Effector memory CD4-positive, alpha-beta T cell (primary cell): ENCODE results near the gene CD247.
A peak's percentile ranks its signal among the peaks of the same experiment; 100 is the strongest.

Experiments
- DNase-seq, 3 donors: peaks; one replicate each; pipeline ENCODE4 v3.0.0-alpha.2; 2020
- H3K27ac ChIP-seq: 2 replicates; pipeline ENCODE4 v1.7.0; 2013; ENCODE audit warnings: mild to moderate bottlenecking, low read length, moderate library complexity; ENCODE audit not compliant: insufficient read depth, poor library complexity, severe bottlenecking
- H3K27me3 ChIP-seq: replicated peaks from 2 replicates; pipeline ENCODE4 v1.7.0; 2013; ENCODE audit warnings: mild to moderate bottlenecking, low read length; ENCODE audit not compliant: insufficient read depth, control insufficient read depth, poor library complexity, severe bottlenecking
- H3K36me3 ChIP-seq: 2 replicates; pipeline ENCODE4 v1.7.0; 2013; ENCODE audit warnings: mild to moderate bottlenecking, low read length, moderate library complexity; ENCODE audit not compliant: control insufficient read depth, insufficient read depth
- H3K4me1 ChIP-seq: 2 replicates; pipeline ENCODE4 v1.7.0; 2013; ENCODE audit warnings: low read length, mild to moderate bottlenecking; ENCODE audit not compliant: control insufficient read depth, insufficient read depth, poor library complexity, severe bottlenecking
- H3K4me3 ChIP-seq: 2 replicates; pipeline ENCODE4 v1.7.0; 2013; ENCODE audit warnings: low read length, low read depth, mild to moderate bottlenecking; ENCODE audit not compliant: insufficient read depth, poor library complexity, severe bottlenecking
- H3K9me3 ChIP-seq: 2 replicates; pipeline ENCODE4 v1.7.0; 2013; ENCODE audit warnings: mild to moderate bottlenecking, low read length, moderate library complexity; ENCODE audit not compliant: control insufficient read depth

CD247 gene

DNA sequence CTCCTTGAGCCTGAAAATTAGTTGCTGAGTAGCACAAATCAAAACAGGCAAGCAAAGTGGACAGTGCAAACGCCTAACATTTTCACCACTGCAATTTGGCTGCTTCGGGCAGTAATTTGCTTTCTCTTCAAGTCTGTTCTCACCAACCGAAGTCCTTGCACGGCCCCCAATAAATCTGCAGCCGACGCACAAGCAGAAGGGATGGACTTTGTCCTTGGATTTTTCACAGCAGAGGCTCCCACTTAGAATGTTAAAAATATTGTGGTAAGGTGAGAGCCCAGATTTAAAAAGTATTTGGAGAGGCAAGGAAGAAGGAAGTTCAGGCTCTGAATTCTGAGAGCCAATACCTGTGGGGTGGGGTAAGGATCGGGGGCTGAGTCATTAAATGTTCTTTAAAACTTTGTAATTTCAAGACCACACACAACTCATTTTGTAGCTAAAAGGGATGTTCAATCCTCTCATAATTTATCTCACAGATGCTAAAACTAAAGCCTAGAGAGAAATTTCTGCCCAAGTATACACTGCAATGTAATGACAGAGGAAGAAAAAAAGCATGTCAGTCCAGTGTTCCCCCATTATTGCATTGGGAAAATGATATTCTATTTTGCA, 6.2 kb downstream of the CD247 start:
- Histone ChIP-seq H3K9me3 (no peaks in the 10 kb centered on the region), H3K4me1 (peaks cover 54% of the 10 kb centered on the region), H3K4me3 (peak overlapping the region; percentile 45), H3K27me3 (no peaks in the 10 kb centered on the region), H3K36me3 (peaks cover 13% of the 10 kb centered on the region), H3K27ac (peak overlapping the region; percentile 96)
- no peak for DNase-seq

DNA sequence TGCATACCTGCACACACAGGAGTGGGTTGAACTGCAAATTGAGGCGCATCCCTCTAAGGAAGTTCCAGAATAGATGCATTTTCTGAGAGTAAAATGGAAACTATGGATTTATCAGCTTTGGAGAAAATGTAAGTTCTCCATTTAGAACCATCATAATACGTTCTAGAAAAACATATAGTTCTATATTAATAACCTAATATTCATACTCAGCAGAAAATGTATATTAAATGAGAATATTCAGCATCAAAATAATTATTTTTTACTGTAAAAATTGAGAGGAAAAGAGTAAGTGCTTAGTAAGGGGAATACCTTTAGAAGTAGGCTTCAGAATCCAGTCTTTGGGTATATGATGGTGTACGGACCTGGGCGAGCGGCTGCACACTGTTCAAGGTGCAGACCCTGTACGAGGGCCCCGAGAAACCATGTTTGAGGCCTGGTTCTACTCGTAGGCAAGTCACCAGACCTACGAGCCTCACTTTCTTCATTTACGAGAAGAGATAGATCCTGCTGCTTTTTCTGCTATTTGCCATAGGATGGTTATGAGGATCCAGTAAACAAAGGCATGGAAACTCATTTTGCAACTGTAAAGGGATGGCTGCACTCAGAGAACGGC, 6.8 kb downstream of the CD247 start:
- peaks cover 54% of the 10 kb centered on the region for H3K4me1 ChIP-seq
- peak overlapping the region; percentile 96 for H3K27ac ChIP-seq
- no peaks in the 10 kb centered on the region for H3K9me3 ChIP-seq
- H3K4me3 ChIP-seq, result peak overlapping the region; percentile 45
- no peak for DNase-seq
- no peaks in the 10 kb centered on the region for H3K27me3 ChIP-seq
- H3K36me3 ChIP-seq, result peaks cover 13% of the 10 kb centered on the region

DNA sequence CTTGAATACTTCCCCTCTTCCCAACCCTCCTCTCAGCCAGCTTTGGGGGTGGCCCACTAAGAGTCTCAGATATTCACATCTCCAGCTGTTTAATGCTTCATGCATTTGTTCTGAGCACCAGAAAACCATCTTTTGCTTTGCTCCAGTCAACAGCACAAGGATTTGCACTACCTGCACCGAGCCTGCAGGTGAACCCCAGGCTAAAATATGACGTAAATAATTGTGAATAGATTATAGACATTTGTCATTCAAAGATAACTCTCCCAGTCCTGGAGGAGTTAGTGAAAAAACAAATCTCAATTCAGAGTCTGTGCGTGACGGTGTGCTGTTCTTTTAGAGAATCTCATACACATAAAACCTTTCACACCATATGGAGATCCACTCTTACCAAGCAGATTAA, 7.4 kb downstream of the CD247 start:
- peaks cover 14% of the 10 kb centered on the region for H3K36me3 ChIP-seq
- peak overlapping the region; percentile 39 for H3K4me3 ChIP-seq
- no peak for DNase-seq
- no peaks in the 10 kb centered on the region for H3K27me3 ChIP-seq
- H3K4me1 ChIP-seq, result peaks cover 54% of the 10 kb centered on the region
- peak overlapping the region; percentile 96 for H3K27ac ChIP-seq
- no peaks in the 10 kb centered on the region for H3K9me3 ChIP-seq

DNA sequence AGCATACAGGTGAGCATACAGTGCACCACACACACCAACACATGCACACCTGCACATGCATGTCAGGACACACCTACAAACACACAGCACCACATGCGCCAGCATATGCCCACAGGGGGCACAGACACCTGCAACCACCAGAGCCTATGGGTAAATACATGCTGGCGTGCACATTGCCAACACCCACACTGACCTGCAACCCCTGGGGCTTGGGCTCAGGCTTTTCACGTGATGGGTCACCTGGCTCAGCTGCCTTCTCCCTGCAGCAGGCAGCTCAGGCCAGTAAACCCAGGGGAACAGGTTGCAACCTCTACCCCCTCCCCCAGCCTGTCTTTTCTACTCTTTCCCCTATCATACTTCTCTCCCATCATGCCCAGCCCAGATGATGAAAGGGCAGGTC, 8.1 kb downstream of the CD247 start:
- H3K27ac ChIP-seq, result peak overlapping the region; percentile 96
- H3K27me3 ChIP-seq, result no peaks in the 10 kb centered on the region
- H3K36me3 ChIP-seq, result peaks cover 20% of the 10 kb centered on the region
- no peaks in the 10 kb centered on the region for H3K9me3 ChIP-seq
- H3K4me3 ChIP-seq, result peak overlapping the region; percentile 39
- peaks cover 54% of the 10 kb centered on the region for H3K4me1 ChIP-seq
- DNase-seq, result no peak

DNA sequence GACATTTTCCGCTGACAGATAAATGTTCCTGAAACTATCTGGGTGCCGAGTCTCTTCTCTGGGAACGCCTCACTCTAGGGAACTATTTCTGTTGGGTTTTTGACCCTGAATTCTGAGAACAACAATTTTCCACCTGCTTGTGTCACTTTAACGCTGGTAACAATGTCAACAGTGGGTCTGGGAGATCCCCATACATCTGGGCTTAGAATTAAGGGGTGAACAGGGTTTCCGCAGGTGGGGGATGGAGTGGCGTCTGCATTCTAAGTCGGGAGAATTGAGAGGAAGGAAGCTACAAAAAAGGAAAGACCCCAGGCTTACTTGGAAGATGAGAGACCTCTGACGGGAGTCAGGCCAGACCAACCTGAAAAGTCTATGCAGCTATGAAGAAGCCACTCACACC, 8.7 kb downstream of the CD247 start:
- H3K4me3 ChIP-seq, result peak overlapping the region; percentile 39
- no peaks in the 10 kb centered on the region for H3K9me3 ChIP-seq
- H3K27ac ChIP-seq, result peak overlapping the region; percentile 96
- DNase-seq, result no peak
- peaks cover 52% of the 10 kb centered on the region for H3K4me1 ChIP-seq
- no peaks in the 10 kb centered on the region for H3K27me3 ChIP-seq
- H3K36me3 ChIP-seq, result peaks cover 20% of the 10 kb centered on the region

DNA sequence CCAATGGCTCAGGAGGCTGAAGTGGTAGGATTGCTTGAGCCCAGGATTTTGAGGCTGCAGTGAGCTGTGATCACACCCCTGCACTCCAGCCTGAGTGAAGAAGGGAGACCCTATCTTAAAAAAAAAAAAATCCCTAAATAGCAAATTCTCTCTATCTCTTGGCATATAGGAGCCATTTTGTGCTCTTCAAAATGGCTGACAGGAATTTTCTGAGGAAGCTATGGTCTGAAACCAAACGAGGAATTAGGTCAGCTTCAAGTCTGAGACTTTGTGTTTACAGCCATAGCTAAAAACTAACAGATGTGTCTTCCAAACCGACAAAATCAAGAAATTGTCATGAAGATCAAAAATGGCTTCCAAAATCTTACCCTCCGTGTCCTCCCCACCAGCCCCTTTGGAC, 10.6 kb downstream of the CD247 start:
- H3K4me1 ChIP-seq, result peaks cover 65% of the 10 kb centered on the region
- peaks cover 20% of the 10 kb centered on the region for H3K36me3 ChIP-seq
- H3K27ac ChIP-seq, result no peak overlapping the region
- no peak overlapping the region for H3K4me3 ChIP-seq
- H3K9me3 ChIP-seq, result no peaks in the 10 kb centered on the region
- DNase-seq, result no peak
- no peaks in the 10 kb centered on the region for H3K27me3 ChIP-seq

DNA sequence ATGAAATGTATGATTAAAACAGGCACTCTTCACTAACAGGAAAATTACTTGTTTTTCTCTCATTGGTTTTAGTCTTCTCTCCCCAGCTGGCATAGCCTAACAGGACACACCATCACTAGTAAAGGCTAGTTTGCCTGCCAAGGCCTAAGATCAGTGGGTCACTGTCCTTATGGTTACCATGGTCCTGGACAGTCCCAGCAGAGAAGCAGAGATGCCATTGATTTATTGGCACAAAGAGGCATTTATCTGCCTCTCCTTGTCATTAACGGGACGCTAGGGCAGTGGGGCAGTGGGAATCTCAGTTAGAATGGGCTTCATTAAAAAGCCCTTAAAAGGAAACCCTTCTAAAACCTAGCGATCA, 13.9 kb downstream of the CD247 start:
- H3K9me3 ChIP-seq, result no peaks in the 10 kb centered on the region
- peaks cover 20% of the 10 kb centered on the region for H3K36me3 ChIP-seq
- no peaks in the 10 kb centered on the region for H3K27me3 ChIP-seq
- no peak overlapping the region for H3K27ac ChIP-seq
- H3K4me3 ChIP-seq, result no peak overlapping the region
- peaks cover 66% of the 10 kb centered on the region for H3K4me1 ChIP-seq
- DNase-seq, result no peak

DNA sequence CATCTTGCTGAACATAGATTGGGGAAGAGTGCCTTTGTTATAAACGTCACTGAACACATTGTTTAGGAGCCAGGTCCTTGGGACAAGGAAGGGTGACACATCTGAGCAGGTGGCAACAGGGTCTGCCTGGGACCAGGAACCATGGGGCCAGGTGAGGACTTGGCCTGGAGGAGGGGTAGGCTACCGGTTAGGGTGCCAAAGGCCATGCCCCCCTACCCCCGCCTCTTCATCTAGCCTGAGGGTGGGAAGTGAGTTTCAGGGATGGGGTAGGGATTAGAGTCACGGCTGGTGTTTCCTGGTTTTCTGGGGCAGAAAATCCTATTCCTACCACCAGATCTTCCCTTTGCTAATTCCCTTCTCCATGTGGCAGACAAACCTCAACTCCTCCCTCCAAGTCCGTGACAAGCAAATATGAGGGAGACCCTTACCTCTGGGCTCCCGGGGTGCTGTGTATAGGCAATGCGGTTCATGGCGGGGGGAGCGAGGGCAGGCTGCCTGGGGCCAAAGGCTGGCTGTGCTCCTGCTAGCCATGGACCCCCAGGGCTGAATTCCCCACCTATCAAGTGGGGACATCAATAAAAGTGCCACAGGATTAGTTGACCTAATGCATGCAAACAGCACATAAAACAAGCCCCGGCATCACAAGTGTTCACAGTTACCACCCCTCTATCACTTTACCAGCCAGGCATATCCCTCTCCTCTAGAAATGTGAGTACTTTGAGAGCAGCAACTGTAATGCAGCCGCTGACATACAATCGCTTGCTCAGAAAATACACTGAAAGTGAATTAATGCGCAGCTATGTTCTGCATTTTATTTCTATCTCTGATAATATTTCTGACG, 14.5 kb downstream of the CD247 start:
- Histone ChIP-seq H3K4me3 (no peak overlapping the region), H3K27me3 (no peaks in the 10 kb centered on the region), H3K27ac (no peak overlapping the region), H3K9me3 (no peaks in the 10 kb centered on the region), H3K36me3 (peaks cover 21% of the 10 kb centered on the region), H3K4me1 (peaks cover 72% of the 10 kb centered on the region)
- no peak for DNase-seq

DNA sequence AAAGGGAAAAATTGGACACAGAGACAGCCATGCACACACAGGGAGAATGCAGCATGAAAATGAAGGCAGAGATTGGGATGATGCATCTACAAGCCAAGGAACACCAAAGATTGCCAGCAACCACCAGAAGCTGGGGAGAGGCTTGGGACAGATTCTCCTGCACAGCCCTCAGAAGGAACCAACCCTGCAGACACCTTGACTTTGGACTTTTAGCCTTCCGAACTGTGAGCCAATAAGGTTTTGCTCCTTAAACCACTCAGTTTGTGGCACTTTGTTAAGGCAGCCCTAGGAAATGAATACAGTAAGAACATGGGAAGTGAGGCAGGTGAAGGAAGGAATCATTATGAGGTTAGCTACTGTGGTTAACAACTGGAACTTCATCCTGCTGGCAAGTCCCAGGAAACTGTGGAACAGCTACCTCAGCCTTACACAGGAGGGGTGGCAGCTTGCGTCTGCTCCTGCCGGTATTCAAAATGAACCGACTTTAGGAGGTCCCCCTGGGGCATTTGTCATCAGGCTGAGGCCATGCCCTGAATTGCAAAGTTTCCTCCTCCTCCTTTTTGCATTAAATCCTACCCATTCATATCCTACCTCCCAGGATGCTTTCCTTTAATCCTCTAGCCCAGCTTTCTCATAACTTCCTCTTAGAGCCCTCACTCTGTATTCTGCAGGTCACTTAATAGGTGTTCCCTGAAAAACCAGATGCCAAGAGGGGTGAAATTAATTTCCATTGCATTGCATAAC, 15.4 kb downstream of the CD247 start:
- H3K4me1 ChIP-seq, result peaks cover 81% of the 10 kb centered on the region
- H3K27me3 ChIP-seq, result no peaks in the 10 kb centered on the region
- H3K27ac ChIP-seq, result peak overlapping the region; percentile 35
- no peak for DNase-seq
- H3K4me3 ChIP-seq, result peak overlapping the region; percentile 2
- H3K9me3 ChIP-seq, result no peaks in the 10 kb centered on the region
- peaks cover 19% of the 10 kb centered on the region for H3K36me3 ChIP-seq
